22Rv1 (cell line): Measurements from ENCODE around the gene RBM42.

Source experiments
- ZFX ChIP-seq: fragments of 450-650 bp; IDR thresholded peaks from 2 replicates; pipeline ENCODE4 v1.6.1; 2017; ENCODE audit warnings: antibody characterized with exemption, borderline replicate concordance
- TF ChIP-seq, protein P1 (sequence below): fragments of 450-650 bp; IDR thresholded peaks from 2 replicates; pipeline ENCODE4 v1.5.1; 2017; ENCODE audit warnings: mild to moderate bottlenecking

- TF ChIP-seq, protein P1, sequence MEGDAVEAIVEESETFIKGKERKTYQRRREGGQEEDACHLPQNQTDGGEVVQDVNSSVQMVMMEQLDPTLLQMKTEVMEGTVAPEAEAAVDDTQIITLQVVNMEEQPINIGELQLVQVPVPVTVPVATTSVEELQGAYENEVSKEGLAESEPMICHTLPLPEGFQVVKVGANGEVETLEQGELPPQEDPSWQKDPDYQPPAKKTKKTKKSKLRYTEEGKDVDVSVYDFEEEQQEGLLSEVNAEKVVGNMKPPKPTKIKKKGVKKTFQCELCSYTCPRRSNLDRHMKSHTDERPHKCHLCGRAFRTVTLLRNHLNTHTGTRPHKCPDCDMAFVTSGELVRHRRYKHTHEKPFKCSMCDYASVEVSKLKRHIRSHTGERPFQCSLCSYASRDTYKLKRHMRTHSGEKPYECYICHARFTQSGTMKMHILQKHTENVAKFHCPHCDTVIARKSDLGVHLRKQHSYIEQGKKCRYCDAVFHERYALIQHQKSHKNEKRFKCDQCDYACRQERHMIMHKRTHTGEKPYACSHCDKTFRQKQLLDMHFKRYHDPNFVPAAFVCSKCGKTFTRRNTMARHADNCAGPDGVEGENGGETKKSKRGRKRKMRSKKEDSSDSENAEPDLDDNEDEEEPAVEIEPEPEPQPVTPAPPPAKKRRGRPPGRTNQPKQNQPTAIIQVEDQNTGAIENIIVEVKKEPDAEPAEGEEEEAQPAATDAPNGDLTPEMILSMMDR, result no peak
- TF ChIP-seq ZFX, result no peak
These were observed 19.5 kb downstream of the RBM42 start, which contains the start of gene COX6B1 for GRCh38 chr19:35648017-35648961.
